HG03442 (cell line): ENCODE data around the gene CBS.
"Not testable (repeated sequence)": the region's sequence is repeated elsewhere in the genome, so short reads cannot be mapped to it uniquely, and the experiment has no call there.

Source experiments
- ATAC-seq: cut with Tn5 transposase; IDR thresholded peaks from one replicate; pipeline ENCODE4 v1.9.1; 2021; ENCODE audit warnings: mild to moderate bottlenecking, moderate library complexity; ENCODE audit not compliant: unreplicated experiment

Gene CBS

GRCh38 chr21:43069682-43070081, 6.0 kb downstream of the CBS start:
- not testable (repeated sequence) for ATAC-seq

GRCh38 chr21:43068065-43068464, 7.6 kb downstream of the CBS start:
- ATAC-seq = not testable (repeated sequence)

DNA sequence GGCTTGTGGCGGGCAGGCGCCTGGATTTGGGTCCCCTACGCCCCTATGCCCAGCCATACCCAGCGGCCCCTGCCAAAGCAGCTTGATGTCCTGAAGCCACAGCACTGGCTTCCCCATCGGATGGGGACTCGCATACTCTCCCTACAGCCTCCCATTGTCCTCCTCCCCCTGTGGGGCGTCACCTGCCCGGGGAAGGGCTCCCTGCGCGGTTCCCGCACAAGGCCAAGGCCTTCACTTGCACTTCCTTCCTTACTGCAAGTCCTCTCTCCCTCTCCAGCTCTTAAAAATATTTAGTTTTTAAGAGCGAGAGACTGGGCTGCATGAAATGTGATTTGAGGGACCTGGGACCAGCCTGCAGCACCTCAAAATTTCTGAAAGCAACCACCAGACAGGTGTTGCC, 8.9 kb downstream of the CBS start:
- ATAC-seq = not testable (repeated sequence)

DNA sequence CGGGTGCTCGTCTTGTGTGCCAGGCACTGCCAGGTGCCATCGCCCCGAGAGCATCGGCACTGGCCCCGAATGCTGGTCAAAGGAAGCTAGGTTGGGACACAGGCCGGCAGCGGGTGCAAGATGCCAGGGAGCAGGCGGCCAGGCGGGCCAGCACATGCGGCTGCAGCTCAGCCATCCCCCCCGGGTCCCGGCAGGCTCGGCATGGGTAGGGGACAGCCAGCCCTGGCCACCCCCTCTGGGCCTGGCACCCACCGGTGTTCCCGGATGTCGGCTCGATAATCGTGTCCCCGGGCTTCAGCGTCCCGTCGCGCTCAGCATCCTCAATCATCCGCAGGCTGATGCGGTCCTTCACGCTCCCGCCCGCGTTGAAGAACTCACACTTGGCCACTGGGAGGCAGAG, 9.6 kb downstream of the CBS start:
- ATAC-seq = not testable (repeated sequence)

- not testable (repeated sequence) for ATAC-seq
Observed at GRCh38 chr21:43064265-43064917, 11.2 kb downstream of the CBS start.

DNA sequence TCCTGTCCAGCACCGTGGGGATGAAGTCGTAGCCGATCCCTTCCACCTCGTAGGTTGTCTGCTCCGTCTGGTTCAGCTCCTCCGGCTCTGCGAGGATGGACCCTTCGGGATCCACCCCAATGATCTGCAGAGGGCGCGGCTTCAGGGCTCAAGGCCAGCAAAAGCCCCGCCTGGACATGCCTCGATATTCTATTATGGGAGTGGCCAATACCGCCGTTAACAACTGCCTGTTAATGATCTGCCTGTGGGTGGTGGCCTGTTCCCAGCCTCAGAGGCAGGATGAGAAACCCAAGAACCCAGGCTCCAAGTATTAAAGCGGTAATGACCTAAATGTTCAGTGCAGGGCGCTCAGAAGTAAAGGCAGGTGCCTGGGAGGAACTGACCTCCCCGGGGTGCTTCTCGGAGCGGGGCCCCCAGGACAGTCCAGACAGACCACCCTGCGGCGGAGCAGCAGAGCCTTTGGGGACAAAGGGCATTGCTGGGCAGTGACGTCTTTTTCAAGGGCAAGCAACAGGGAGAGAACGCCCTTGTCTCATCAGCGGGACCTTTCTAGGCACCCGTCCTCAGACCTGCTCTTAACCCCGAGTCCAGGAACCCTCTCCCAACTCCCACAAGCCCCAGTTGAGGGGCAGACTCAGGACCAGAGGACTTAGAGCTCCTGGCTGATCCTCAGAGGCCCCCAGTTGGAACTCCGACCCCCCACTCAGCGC, 12.5 kb downstream of the CBS start:
- not testable (repeated sequence) for ATAC-seq

DNA sequence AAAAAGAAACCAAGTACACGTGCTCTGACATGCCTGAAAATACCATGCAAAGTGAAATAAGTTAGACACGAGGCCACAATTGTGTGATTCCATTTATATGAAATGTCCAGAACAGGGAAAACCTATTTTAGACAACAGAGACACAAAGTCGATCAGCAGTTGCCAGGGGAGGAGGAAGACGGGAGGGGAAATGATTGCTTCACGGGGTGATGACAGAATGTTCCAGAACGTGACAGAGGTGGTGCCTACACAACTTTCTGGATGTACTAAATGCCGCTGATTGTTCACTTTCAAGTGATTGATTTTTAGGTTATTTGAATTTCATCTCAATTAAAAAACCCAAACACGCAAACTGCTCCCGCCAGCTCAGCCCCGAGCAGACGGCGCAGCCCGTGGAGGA, 22.5 kb downstream of the CBS start:
- ATAC-seq = not testable (repeated sequence)

GRCh38 chr21:43045876-43046821, 29.5 kb downstream of the CBS start:
- ATAC-seq = not testable (repeated sequence)

DNA sequence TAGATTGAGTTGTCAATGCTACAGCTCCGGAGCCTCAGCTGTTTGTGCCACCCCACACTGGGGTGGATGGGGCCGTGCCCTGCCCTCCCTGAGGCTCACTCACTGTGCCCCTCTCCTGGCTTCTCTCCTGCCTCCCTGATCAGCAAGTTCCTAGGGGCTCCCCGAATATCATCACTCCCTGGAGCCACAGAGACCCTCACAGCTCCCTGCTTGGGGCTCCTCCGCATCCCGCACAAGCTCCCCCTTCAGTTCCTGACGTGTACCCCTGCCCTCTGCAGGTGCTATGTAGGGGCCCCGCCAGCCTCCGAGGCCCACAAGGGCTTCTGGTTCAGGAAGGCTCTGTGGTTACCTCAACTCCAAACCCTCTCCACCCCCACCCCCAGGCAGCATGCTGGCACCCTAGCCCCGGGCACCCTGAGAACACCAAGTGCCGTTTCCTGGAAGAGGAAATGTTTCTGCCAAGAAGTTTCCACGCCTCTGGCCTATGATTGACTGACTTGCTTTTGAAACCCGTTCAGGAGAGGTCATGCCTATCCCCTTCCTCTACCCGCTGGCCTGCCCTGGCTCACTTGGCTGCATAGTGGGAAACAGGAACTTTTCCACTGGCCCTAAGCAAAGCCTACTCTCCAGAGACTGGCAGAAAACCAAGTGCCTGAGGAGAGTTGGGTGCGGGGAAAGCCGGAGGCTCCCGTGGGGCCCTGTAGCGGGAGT, 30.3 kb downstream of the CBS start:
- ATAC-seq = not testable (repeated sequence)

GRCh38 chr21:43044547-43044946, 31.1 kb downstream of the CBS start:
- not testable (repeated sequence) for ATAC-seq

DNA sequence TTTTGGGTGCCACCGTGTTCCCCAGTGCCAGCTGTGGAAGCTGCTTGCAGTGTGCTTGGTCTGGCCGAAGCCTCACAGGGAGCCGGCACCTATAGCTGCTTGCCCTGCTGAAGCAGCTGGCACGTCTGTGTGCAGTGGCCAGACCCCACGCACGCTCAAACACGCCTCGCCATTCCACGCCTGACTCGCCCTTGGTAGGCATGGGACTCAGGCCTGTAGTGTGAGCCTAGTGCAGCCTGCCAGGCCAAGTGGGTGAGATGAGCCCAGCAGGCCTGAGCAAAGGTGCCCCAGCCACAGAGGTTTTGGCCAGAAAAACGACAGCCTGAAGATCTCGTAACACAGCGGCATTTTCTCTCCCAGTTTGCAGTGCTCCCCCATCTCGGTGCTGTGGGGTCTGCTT, 32.3 kb downstream of the CBS start:
- ATAC-seq = not testable (repeated sequence)

DNA sequence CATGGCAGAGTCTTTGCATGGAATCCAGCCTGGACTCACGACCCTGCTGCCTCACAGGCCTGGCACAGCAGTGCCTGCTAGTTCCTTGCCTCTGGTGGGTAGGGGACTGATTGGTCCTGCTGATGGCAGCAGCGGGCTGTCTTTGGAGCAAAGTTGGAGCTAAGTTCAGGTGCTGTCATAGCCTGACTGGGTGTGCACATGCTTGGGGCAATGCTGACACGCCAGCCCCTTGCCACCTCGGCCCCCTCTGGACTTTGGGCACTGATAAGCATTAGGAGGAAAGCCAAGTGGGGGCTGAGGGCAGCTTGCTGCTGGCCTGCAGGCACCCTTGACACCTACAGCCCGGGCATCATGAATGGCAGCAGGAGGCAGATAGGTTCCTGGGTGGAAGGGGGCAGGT, 33.5 kb downstream of the CBS start:
- not testable (repeated sequence) for ATAC-seq

- not testable (repeated sequence) for ATAC-seq
Observed at GRCh38 chr21:43038659-43039044, 37.0 kb downstream of the CBS start.

- ATAC-seq = not testable (repeated sequence)
Observed at GRCh38 chr21:43037918-43038658, 37.5 kb downstream of the CBS start.

- not testable (repeated sequence) for ATAC-seq
Observed at GRCh38 chr21:43036889-43037288, 38.7 kb downstream of the CBS start.

- ATAC-seq = no peak
Observed at GRCh38 chr21:43034826-43035225, 40.8 kb downstream of the CBS start.

DNA sequence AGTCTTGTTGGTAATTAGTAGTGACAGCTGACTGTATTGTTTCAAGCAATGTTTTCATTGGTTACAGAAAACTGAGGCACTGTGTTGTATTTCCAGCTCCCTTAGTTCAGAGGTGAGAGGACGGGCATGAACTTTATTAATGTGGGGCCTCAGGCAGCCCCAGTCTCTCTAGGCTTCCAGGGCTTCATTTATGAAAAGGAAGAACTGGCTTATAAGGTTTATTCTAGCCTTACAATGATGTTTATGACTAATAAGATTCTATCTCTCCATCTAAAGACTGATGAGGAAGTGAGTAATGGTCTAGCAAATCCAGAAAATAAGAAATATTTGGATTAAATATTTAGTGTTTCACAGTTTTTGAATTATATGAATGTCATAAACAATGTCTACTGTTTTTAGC, 41.5 kb downstream of the CBS start:
- ATAC-seq = no peak

DNA sequence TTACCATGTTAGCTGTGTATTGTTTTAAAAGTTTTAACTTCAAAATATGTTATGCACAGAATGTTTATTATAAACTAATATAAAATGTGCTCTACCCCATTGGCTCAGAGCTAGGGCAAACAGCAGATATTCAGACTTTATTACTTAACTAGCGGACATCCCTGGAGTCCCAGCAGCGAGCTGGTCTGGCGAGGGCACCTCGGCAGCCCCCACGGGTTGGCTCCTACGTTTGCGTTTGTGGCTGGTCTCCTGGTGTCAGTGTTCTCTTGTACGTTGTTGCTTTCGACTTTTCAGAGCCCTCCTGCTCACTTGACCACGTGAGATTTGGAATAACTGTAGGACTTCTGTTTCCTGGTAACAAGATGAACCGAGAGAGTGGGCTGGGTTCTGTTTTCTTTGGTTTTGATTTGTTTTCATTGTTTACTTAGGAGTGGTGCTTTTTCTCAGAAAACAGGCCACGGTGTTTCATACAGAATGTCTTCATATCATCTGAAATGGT, 44.5 kb downstream of the CBS start:
- ATAC-seq = no peak

DNA sequence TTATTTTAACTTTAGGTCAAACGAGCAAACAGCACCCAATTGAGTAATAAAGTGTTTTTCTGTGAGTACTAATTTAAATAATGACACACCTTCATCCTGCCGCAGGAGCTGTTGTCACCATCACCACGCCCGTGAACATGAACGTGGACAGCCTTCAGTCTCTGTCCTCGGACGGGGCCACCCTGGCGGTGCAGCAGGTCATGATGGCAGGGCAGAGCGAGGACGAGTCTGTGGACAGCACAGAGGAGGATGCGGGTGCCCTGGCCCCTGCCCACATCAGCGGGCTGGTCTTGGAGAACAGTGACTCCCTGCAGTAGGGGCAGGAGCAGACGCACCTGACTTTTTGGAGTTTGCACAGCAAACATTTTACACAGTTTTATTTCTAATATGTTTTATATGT, 45.9 kb downstream of the CBS start:
- no peak for ATAC-seq
